ENCODE data around the gene SCEL. TPM values are rescaled to one million over a fixed set of nuclear protein-coding genes. Genes with fewer than 3 reads are reported as not detected.

Gene SCEL
- polyA plus RNA-seq, result 1 to 10 TPM in 2 of 3 donors, under 1 TPM in 1; 0.47 to 2.9 (median 1.3) TPM

GRCh38 chr13:77535448-77535847, at the start of gene SCEL:
SCEL (plus strand) TSS chr13:77535706; CDS start chr13:77555876, 20,170 bp downstream.
- no peak within 1 kb of the TSS for H3K27ac ChIP-seq (ENCODE audit: low read depth, low read length)
- WGBS, 3 donors, result 39 to 93% (median 84%) methylated on average over 1 of the region's 1 CpG

- WGBS, 3 donors, result 88 to 93% (median 89%) methylated on average over 4 of the region's 4 CpGs
- H3K27ac ChIP-seq (ENCODE audit: low read depth, low read length), result no peak overlapping the region
These were observed 45.8 kb upstream of the SCEL start for GRCh38 chr13:77489566-77490337.

GRCh38 chr13:77492982-77493381, 42.5 kb upstream of the SCEL start:
- H3K27ac ChIP-seq (ENCODE audit: low read depth, low read length), result no peak overlapping the region
- WGBS, 3 donors, result 9 to 30% (median 17%) methylated on average over 1 of the region's 1 CpG

- 70 to 80% (median 73%) methylated on average over 3 of the region's 3 CpGs for WGBS, 3 donors
- no peak overlapping the region for H3K27ac ChIP-seq (ENCODE audit: low read depth, low read length)
These were observed 41.3 kb upstream of the SCEL start for GRCh38 chr13:77494226-77494625.

- 77 to 91% (median 82%) methylated on average over 3 of the region's 3 CpGs for WGBS, 3 donors
- no peak overlapping the region for H3K27ac ChIP-seq (ENCODE audit: low read depth, low read length)
These were observed 38.2 kb upstream of the SCEL start for GRCh38 chr13:77497350-77497749.

GRCh38 chr13:77497835-77498234, 37.7 kb upstream of the SCEL start:
- no peak overlapping the region for H3K27ac ChIP-seq (ENCODE audit: low read depth, low read length)

GRCh38 chr13:77502104-77502720, 33.3 kb upstream of the SCEL start:
- no peak overlapping the region for H3K27ac ChIP-seq (ENCODE audit: low read depth, low read length)
- 81 to 85% (median 84%) methylated on average over 4 of the region's 4 CpGs for WGBS, 3 donors

GRCh38 chr13:77503398-77503797, 32.1 kb upstream of the SCEL start:
- 69 to 83% (median 81%) methylated on average over 5 of the region's 5 CpGs for WGBS, 3 donors
- no peak overlapping the region for H3K27ac ChIP-seq (ENCODE audit: low read depth, low read length)

- 96 to 99% (median 98%) methylated on average over 3 of the region's 3 CpGs for WGBS, 3 donors
- no peak overlapping the region for H3K27ac ChIP-seq (ENCODE audit: low read depth, low read length)
These were observed 28.6 kb upstream of the SCEL start for GRCh38 chr13:77506874-77507273.

GRCh38 chr13:77507931-77508776, 27.4 kb upstream of the SCEL start:
- WGBS, 3 donors, result 47 to 53% (median 51%) methylated on average over 5 of the region's 5 CpGs
- no peak overlapping the region for H3K27ac ChIP-seq (ENCODE audit: low read depth, low read length)

GRCh38 chr13:77508959-77509620, 26.4 kb upstream of the SCEL start:
- 32 to 53% (median 36%) methylated on average over 4 of the region's 4 CpGs for WGBS, 3 donors
- H3K27ac ChIP-seq (ENCODE audit: low read depth, low read length), result no peak overlapping the region

GRCh38 chr13:77510156-77510555, 25.4 kb upstream of the SCEL start:
- WGBS, 3 donors, result 94 to 95% (median 94%) methylated on average over 3 of the region's 3 CpGs
- H3K27ac ChIP-seq (ENCODE audit: low read depth, low read length), result no peak overlapping the region

GRCh38 chr13:77511552-77511951, 24.0 kb upstream of the SCEL start:
- H3K27ac ChIP-seq (ENCODE audit: low read depth, low read length), result no peak overlapping the region
- WGBS, 3 donors, result 69 to 80% (median 76%) methylated on average over 5 of the region's 5 CpGs

- WGBS, 3 donors, result 58 to 74% (median 73%) methylated on average over 2 of the region's 2 CpGs
- H3K27ac ChIP-seq (ENCODE audit: low read depth, low read length), result no peak overlapping the region
These were observed 21.7 kb upstream of the SCEL start for GRCh38 chr13:77513719-77514335.

- WGBS, 3 donors, result 25 to 90% (median 70%) methylated on average over 1 of the region's 1 CpG
- no peak overlapping the region for H3K27ac ChIP-seq (ENCODE audit: low read depth, low read length)
These were observed 21.2 kb upstream of the SCEL start for GRCh38 chr13:77514336-77514726.

- no peak overlapping the region for H3K27ac ChIP-seq (ENCODE audit: low read depth, low read length)
These were observed 19.7 kb upstream of the SCEL start for GRCh38 chr13:77515785-77516184.

GRCh38 chr13:77516342-77516789, 19.1 kb upstream of the SCEL start:
- 57 to 78% (median 59%) methylated on average over 4 of the region's 4 CpGs for WGBS, 3 donors

More at GRCh38 chr13:77515785-77516184, 19.7 kb upstream of the SCEL start:
- 65 to 78% (median 74%) methylated on average over 2 of the region's 2 CpGs for WGBS, 3 donors

GRCh38 chr13:77518266-77518665, 17.2 kb upstream of the SCEL start:
- H3K27ac ChIP-seq (ENCODE audit: low read depth, low read length), result no peak overlapping the region

More at GRCh38 chr13:77516342-77516789, 19.1 kb upstream of the SCEL start:
- no peak overlapping the region for H3K27ac ChIP-seq (ENCODE audit: low read depth, low read length)

All from adipose tissue (tissue), 3 donors.